Left forelimb (tissue), 1 donor: Measurements from ENCODE around the gene NDUFB10.

Source experiments
- DNase-seq: peaks from one replicate; pipeline ENCODE4 v3.0.0-alpha.2; 2018; ENCODE audit warnings: low spot score

NDUFB10 gene

GRCh38 chr16:2002406-2003230 is 43.3 kb downstream of the NDUFB10 start:
- DNase-seq = no peak

DNA sequence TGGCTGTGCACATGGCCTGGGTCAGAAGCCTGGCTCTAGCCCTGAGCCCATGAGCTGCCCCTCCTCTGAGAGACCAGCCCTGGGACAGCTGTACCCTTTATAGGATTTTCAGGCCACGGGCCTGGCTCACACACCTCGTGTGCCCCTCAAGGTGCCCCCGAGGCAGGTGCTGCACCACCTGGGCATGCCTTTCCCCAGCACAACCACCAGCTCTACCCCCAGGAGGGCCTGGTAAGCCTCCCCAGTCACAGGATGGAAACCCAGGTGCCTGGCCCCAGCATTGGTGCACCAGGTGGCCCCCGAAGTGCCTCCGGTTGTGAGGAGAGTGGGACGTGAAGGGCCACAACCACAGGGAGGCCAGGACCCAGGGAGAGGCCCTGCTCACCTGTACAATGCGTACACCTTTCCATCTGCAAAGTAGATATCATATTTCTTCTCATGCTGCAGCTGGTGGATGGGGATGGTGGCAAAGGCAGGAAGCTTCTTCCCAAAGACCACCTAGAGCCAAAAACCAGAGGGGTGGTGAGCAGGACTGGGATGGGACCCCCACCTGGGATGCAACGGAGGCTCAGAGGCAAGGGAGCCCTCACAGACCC is 44.0 kb downstream of the NDUFB10 start:
- no peak for DNase-seq

GRCh38 chr16:2003827-2004641 is 44.7 kb downstream of the NDUFB10 start:
- DNase-seq = peak; percentile 91

GRCh38 chr16:2004795-2005517 is 45.6 kb downstream of the NDUFB10 start:
- DNase-seq = no peak

GRCh38 chr16:2005646-2006045 is 46.3 kb downstream of the NDUFB10 start:
- DNase-seq = no peak

DNA sequence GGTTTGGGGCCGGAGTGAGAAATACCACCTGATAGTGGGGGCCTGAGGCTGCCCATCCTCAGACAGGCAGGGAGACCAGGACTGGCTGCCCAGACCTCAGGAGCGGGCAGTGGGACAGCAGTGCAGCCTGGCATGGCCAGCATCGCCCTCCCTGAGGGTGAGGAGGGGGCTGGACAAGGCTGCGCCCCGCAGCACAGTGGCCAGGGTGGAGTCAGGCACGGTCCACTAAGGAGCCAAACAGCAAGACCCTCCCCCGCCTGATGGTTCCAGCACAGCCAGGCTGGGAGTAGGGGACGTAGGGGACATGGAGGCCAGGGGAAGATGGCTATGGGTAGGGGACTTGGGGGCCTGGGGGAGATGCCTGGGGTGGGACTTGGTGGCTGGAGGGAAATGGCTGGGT is 47.0 kb downstream of the NDUFB10 start:
- DNase-seq = no peak

DNA sequence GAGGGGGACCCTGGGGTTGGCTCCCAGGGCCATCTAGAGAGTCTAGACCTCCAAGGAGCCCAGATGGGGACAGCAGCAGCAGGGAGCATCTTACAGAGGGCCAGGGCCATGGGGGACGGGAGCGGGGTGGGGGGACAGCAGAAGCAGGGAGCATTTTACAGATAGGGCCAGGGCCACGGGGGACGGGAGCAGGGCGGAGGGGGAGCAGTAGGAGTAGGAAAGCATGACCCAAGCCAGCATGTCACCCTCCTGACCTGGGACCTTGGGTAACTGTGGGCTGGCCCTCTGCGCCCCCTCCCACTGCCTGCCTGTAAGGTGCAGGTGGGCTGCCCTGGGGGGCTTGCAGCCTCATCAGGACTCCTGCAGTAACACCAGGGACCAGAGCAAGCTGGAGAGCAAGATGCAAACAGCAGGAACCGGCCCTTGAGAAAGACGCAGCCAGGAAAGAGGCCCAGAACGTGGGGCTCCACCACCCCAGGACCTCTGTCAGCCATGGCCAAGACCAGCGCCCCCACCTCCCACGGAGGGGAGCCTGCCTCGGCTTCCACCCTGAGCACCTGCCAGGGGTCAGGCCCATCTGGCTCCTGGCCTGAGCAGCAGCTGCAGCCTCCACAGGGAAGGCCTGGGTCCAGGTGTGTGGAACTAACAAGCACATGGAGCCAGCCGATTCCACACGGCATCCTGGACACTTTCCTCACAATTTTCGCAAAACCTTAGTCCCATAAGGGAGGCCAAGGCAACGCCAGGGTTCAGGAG is 47.9 kb downstream of the NDUFB10 start:
- no peak for DNase-seq

DNA sequence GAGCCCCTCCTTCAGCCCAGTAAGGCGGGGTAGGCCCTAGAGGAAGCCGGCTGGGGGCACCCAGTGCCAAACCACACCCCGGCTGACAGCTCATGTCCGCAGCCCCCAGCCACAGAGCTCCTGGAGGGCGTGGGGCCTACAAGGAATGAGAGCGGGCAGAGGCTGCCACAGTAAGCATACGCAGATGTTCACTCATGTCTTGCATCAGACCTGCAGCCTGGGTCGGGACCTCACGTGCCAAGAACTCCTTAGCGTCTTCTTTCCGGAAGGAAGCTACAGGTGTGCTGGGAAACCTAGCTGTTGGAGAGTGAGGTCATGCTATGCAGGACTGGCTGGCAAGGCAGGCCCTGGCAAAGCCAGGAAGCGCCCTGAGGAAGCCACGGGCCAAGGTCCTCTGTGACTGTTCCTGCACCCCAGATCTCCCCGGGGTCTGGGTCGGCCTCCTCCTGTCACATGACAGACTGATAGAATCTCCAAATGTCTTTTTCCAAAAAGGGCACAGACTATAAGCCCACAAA is 48.7 kb downstream of the NDUFB10 start:
- DNase-seq = no peak

DNA sequence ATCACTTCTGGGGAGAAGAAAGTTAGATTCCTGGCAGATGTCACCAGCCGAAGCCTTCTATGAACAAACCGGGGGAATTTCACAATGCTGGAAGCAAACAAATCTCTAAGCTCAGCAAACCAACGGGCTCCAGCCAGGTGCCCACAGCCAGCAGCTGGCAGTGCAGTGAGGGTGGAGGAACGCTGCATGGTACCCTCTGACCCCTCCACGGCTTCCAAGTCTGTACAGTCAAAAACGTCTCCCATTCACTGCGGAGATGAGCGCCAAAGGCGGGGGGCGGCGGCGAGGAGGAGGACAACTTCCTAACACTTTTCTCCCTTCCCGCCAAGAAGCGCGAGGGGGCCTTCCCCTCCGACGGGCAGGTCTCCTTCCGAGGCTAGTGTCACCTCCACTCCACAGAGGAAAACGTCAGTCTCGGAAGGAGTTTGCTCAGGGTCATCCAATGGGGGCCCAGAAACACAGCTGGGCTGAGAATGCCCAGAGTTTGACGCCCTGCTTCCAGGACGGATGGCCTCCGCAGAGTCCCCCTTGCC is 49.4 kb downstream of the NDUFB10 start:
- no peak for DNase-seq

DNA sequence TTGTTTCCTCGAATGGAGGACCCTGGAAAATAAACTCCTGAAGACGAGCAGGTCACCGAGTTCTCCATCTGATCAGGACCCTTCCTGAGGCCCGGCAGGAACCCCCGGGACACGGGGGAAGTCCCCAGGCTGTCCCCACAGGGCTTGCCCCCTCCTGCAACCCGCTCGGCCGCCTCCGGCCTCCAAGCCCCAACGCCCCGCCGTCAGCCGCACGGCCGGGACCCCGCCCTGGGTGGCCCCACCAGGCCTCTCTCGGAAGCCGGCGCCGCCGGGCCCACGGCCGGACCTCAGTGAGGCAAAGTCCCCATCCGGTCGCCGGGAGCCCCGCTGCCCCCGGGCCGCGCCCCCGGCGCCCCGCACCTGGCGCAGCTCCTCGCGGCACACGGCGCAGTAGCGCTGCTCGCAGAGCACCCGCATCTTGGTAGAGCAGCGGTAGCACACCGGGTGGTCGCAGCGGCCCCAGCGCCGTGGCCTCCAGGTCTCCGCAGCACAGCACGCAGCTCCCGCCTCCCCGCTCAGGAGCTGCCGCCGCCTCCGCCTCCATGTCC is 49.9 kb downstream of the NDUFB10 start:
- DNase-seq = no peak

- peak; percentile 89 for DNase-seq
Observed at GRCh38 chr16:2009791-2010510, 50.6 kb downstream of the NDUFB10 start, which contains the start of gene ZNF598. TSS of gene ZNF598 (minus strand) at chr16:2009821.
